IPS DF 4.7 (cell line): ENCODE results near the gene LPP.
"Not testable (repeated sequence)": the region's sequence is repeated elsewhere in the genome, so short reads cannot be mapped to it uniquely, and the experiment has no call there.

ENCODE experiments used
- DNase-seq: peaks from one replicate; pipeline ENCODE4 v3.0.0-alpha.2; 2013; ENCODE audit warnings: low spot score; ENCODE audit errors: extremely low read depth

The LPP gene

DNA sequence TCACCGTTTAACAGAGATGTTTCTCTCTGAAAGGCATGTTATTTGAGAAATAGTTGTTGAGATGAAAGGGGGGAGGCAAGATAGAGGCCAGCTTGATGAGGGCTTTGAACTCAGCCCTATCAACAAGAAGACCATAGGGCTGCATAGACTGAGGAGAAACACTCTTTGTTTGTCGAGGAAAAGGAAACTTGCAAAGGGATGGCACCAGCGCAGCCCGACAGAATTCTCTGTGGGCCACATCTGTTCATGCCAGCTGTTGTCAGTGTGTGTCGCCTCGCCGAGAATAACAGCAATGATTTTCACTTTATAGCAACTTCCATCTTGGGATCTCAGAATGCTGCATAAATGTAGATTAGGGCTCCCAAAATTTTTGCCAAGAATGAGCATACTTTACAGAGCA lies 539.5 kb downstream of the LPP start:
- no peak for DNase-seq

DNA sequence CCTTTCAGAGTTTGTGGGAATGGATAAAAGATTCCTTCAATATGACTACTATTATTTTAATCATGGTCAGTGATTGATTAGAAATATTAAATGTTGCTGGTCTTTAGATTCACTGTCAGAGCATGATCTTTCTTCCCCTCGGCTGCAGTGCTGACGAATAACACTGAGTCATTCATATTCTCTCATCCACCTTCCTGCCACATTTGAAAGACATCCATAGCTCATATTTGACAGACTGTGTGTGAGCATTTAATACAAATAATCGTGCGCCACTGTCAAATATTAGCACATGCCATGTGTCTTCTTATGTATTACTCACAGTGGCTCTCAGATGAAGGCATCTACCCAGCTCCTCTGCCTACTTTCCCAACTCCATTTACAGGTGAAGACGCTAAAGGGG lies 541.3 kb downstream of the LPP start:
- no peak for DNase-seq

DNA sequence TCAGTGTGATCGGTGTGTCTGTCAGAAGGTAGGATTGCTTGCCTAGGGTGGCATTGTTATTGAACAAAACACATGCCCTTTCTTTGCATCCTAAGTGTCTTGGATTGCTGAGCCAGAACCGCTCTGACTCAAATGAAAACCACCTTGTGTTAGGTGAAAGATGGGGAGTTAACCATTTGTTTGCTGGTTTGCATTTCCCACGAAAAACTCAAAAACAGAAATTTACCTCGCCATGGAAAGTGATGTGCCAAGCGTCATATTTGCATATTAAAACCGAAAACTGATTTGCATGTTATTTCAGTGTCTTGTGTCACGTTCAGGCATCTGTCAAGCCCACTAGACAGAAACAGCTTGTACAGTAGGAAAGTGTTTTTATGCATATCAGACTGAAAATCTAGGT lies 543.2 kb downstream of the LPP start:
- DNase-seq, result no peak

DNA sequence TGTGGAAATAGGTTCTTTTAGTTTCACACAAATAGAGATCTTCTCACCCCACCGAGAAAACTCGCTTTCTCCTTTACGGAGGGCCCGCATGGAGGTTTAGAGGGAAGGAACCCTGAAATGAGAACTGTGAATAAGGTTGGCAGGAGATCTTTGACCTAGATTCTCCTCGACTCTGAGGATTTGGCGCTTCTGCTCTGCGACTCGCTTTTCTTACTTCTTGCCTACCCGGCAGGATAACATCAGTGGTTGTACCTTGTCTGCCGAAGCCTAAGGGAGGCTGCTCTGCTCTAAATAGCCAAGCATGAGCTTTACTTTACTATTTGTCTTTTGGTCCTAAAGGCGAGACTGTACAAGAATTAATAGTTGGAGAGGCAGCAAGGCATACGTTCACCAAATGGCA lies 544.5 kb downstream of the LPP start:
- no peak for DNase-seq

DNA sequence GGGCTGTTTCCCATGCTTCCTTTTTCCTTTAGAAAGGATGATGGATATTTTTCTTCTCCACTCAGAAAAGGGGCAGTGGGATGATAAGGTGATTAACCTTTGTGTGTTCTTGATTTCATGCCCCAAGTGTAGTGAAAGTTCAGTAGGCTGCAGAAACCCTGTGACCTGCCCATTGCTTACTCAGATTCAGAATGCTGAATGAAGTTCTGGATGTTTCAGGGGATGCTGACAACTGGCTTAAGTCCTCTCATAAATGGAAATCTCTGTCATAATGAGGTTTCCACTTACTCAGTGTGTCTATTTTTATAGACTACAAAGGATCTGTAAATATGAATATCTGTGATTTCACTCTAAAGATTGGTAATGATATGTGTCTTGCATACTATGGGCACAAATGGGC lies 546.5 kb downstream of the LPP start:
- no peak for DNase-seq

GRCh38 chr3:188700918-188701317 lies 547.0 kb downstream of the LPP start:
- DNase-seq, result no peak

DNA sequence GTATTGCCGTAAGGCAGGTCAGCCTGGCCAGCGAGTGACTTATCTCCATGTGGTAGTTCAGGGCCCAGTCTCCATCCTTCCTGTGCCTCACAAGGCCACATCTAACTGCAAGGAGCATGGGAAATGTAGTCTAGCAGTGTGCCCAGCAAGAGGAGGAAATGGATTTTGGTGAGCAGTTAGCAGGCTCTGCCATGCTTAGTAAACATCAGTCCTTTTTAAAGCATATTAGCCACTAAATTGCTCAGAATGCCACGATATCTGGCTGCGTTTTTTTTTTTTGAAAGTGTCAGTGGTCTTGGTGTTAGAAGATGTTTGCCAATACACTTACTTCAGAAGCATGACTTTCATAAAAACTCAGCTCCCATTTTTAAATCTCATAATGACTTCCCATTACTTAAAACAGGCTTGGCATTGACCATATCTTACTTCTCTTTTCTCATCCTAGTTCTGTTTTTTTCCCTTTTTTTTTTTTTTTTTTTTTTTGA lies 547.6 kb downstream of the LPP start:
- DNase-seq, result no peak

DNA sequence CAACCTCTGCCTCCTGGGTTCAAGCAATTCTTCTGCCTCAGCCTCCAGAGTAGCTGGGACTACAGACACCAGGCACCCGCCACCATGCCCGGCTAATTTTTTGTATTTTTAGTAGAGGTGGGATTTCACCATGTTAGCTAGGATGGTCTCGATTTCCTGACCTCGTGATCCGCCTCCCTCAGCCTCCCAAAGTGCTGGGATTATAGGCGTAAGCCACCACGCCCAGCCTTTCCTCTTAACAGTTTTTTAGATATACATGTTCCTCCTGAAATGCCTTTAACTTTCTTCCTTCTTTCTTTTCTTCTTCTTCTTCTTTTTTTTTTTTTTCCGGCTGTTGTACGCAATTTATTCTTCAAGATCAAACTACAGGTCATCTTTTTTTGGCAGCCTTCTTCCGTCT lies 548.1 kb downstream of the LPP start:
- DNase-seq, result not testable (repeated sequence)

- DNase-seq, result no peak
These were observed 552.2 kb downstream of the LPP start for GRCh38 chr3:188706176-188706575.

DNA sequence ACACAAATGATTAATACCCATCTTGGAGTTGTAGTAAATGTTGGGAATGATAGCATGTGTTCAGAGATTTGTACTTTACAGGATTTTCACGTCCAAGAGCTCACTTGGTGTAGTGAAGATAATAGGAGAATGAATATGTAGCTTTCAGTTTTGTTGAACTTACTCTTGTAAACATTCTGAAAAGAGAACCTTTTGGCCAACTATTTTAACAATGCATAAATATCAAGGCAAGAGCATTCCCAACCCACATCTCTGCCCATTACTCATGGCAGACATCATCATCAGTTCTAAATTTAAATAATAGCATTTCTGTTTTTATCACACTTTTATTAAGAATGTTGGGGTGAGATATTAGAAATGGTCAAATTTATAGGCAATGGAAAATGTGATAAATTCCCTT lies 552.6 kb downstream of the LPP start:
- no peak for DNase-seq

DNA sequence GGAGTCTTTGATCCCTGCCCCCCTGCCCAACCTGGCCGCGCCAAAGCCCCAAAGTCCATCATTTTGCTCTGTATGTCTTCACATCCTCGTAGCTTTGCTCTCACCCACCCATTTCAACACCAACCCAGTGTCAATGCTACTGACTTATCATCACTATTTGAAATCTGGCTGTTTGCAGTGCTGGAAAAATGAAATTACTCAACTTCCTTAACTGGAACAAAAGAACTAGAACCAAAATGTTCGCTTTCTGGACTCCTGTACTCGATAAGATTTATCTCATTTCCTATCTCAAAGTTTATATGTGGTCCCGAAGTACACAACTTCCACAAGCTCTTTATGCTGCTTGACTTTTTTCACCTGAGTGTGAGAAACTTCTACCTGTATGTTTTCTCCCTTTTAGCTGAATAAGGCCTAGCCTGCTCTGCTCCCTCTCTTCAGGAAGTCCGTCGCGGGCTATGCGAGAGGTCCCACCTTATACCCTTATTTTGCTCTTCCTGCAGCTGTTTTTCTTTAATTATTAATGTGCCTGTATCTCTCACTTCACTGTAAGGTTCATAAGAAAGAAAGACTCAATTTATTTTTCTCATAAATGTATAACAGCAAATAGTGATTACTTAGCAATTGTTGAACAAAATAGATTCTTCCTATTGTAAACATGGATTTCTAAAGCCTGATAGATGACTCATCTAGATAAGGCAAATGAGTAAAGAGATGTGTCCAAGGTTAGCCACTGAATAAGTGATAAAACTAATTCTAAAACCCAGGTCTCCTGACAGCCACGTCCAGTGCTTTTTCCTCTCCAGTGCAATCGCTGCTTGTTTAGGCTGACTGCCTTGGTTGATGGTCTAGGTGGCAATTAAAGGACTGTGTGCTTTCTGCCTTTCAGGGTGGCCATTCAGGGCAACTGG lies 553.7 kb downstream of the LPP start:
- DNase-seq, result no peak

DNA sequence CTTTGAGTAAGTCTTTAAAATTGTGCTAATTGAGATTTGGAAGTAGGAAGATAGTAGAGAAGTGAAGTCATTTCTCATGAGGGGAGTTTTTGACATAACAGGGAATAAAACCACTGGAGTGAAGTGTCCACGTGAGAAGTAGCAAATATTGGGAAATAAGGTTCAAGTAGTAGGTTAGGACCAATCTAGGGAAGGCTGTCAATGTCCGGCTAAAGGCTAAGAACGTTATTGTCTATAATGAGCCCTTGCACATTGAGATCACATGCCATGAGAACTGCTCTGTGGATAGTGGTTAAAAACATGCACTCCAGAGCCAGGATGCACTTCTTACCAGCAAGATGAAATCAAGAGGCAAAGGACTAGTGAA lies 557.9 kb downstream of the LPP start:
- no peak for DNase-seq

GRCh38 chr3:188712248-188712924 lies 558.4 kb downstream of the LPP start:
- DNase-seq, result no peak

DNA sequence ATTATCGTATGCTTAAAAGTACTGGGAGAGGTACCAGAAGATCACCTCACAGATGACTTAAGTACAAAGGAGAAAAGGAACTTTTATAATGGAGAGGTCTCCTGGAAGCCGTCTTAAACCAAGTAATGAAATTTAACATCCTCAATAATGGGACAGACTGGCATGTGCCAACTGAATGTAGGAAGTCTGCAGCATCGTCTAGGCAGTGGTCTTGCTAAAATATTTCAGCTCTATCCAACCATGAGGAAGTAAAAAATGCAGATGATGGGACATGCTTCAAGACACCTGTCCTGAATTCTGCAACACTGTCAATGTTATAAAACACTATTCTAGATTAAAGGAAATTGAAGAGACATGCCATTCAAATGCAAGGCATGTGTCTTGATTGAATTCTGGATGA lies 559.0 kb downstream of the LPP start:
- DNase-seq, result no peak

- DNase-seq, result no peak
These were observed 565.6 kb downstream of the LPP start for GRCh38 chr3:188719545-188719944.

- DNase-seq, result no peak
These were observed 566.3 kb downstream of the LPP start for GRCh38 chr3:188720215-188720614.

DNA sequence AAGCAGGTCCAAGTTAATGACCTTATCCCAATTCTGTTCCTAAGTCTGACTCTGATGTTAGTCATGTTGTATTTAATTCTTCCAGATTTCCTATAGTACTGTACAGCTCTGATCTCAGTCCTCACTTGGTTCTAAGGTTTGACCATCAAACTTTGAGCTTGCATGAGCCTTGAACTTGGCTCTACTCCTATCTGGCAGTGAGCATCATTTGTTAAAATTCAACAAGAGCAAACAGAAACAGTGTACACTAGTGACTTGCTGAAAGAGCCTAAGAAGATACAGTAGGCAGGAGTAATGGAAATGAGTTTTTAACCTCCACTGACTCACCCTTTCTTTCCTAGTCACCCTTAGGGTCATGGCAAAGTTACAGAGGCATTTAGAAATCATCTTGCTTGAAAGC lies 566.7 kb downstream of the LPP start:
- no peak for DNase-seq

DNA sequence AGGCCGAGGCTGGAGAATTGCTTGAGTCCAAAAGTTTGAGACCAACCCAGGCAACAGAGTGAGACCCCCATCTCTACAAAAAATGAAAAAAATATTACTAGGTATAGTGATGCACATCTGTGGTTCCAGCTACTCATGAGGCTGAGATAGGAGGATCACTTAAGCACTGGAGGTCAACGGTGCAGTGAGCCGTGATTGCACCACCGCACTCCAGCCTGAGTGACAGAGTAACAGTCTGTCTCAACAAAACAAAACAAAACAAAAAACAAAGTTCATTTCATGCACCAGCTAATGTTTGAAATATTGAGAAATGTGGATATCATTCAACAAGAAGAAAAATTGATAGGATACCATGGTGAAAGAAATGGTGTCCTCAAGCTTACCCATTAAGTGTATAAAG lies 567.4 kb downstream of the LPP start:
- DNase-seq, result no peak

- no peak for DNase-seq
These were observed 568.0 kb downstream of the LPP start for GRCh38 chr3:188721990-188722389.

- no peak for DNase-seq
These were observed 569.0 kb downstream of the LPP start for GRCh38 chr3:188722963-188723362.

DNA sequence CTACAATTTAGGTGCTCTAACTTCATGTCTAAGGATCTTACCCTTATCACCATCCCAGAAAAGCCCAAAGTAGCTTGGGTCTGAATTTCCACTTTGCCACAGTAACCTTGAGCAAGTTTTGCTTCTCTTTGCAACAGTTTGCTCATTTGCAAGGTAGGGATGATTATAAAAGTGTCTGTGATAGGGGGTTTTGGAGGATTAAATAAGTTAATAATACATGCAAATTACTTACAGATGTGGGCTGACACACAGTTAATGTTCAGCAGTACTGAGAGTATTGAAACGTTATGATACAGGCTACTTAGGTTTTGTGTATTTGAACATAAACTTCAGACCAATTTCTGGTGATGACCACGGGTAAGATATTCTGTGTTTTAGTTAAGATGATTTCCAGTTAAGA lies 573.1 kb downstream of the LPP start:
- no peak for DNase-seq

- DNase-seq, result no peak
These were observed 574.5 kb downstream of the LPP start for GRCh38 chr3:188728371-188728896.

DNA sequence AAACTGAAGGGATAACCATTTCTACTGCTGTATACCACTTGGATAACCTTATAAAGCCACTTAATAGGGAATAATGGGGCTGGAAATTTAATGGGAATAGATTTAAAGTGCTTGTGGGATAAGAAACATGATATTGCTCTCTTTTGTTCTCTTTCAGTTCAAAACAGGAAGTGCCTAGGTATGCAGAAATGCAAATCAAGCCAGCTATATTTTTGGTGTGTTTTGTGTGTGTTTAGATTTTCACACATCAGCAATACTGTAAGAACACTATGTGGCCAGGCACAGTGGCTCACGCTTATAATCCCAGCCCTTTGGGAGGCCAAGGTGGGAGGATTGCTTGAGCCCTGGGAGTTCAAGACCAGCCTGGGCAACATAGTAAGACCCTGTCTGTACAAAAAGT lies 575.5 kb downstream of the LPP start:
- no peak for DNase-seq
